ENCODE measurements around the gene CUX1.

The CUX1 gene

DNA sequence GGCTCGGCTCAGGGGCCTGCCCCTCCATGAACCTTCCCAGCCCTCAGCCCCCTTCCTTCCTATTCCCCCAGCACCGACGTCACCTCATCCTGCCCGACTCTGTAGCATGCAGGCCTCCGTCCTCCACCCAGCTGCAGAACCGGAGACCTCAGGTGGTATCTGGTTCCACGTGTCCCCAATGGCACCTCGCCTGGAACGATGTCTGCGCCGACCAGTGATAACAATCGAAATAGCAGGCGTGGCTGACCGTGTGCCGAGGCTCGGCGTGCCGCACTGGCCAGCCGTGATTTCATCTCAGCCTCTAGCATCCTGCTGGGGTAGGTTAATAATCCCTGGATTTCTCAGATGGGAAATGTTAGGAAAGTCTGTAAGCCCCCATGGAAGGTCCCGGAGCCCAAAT is 171.7 kb downstream of the CUX1 start:
- Mint-ChIP-seq H3K27me3 (no peaks in the 10 kb centered on the region), H3K9me3 (no peaks in the 10 kb centered on the region), H3K4me3 (no peak overlapping the region), H3K4me1 (ENCODE audit: low read depth) (peaks cover 41% of the 10 kb centered on the region), H3K36me3 (ENCODE audit: low read depth) (peaks cover 27% of the 10 kb centered on the region), H3K27ac (no peak overlapping the region)
- intact Hi-C loops (cut with micrococcal nuclease), result no loop called here

DNA sequence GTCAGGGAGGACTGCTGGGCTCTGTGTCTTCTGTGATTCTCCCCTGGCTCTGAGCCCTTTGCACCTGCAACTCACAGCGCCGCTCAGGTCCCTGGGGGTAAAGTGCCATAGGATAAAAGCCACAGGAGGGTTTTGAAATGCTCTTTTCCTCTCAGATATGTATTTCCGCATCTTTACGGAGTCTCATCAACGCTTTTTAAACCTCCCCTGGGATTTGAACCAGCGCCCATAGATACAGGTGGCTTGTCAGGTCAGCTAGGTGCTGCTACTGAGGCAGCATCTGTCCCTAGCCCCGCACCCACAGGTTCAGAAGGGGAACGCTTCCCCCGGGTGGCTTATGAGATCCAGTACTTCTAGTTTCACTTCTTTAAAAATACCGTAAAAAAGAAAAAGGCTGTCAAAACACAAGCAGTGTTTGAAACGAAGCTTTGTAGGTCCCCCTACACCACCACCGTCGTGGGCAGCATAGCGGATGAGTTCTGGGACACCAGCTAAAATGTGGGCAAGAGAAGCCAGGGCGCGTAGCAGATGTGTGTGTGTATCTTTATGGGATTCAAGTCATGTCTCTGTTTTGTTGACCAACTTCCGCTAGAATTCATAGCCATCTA is 173.5 kb downstream of the CUX1 start:
- H3K36me3 Mint-ChIP-seq (ENCODE audit: low read depth), result peaks cover 27% of the 10 kb centered on the region
- no peaks in the 10 kb centered on the region for H3K27me3 Mint-ChIP-seq
- intact Hi-C loops (cut with micrococcal nuclease), result no loop called here
- H3K4me3 Mint-ChIP-seq, result peak overlapping the region; percentile 71
- peak overlapping the region; percentile 84 for H3K27ac Mint-ChIP-seq
- H3K9me3 Mint-ChIP-seq, result no peaks in the 10 kb centered on the region
- H3K4me1 Mint-ChIP-seq (ENCODE audit: low read depth), result peaks cover 41% of the 10 kb centered on the region

DNA sequence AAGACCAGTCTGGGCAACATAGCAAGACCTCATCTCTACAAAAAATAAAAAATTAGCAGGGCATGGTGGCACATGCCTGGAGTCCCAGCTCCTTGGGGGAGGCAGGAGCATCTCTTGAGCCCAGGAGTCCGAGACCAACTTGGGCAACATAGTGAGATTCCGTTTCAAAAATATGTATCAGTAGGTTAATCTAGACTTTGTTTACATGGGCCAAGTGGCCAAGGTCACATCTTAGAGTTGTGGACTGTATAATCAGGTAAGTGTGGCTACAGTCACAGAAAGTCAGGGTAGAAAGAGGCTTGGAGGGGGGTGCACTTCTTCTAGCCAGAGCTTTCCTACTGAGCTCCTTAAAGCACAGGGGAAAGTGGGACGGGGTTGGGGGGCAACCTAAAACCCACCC is 174.4 kb downstream of the CUX1 start:
- Mint-ChIP-seq H3K27ac (peak overlapping the region; percentile 84), H3K36me3 (ENCODE audit: low read depth) (peaks cover 28% of the 10 kb centered on the region), H3K27me3 (no peaks in the 10 kb centered on the region), H3K4me3 (no peak overlapping the region), H3K9me3 (no peaks in the 10 kb centered on the region), H3K4me1 (ENCODE audit: low read depth) (peaks cover 40% of the 10 kb centered on the region)
- intact Hi-C loops (cut with micrococcal nuclease), result no loop called here

DNA sequence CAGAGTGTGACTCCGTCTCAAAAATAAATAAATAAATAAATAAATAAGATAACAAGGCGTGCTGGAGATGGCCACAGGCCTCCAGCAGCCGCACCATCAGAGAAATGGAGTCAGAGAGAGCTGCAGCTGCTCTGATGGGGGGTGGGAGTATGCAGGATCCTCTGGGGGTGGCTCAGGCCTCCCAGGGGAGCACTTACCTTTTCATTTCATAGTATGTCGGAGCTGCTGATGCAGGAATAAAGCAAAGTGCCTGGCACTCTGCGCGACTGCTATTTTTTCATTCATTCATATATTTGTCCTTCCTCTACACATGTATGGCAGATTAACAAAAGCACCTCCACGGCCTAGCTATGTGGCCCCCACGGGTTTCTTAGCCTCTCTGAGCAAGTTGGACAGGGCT is 175.9 kb downstream of the CUX1 start:
- Mint-ChIP-seq H3K9me3 (no peaks in the 10 kb centered on the region), H3K27ac (no peak overlapping the region), H3K4me3 (no peak overlapping the region), H3K27me3 (no peaks in the 10 kb centered on the region), H3K4me1 (ENCODE audit: low read depth) (peaks cover 30% of the 10 kb centered on the region), H3K36me3 (ENCODE audit: low read depth) (peaks cover 20% of the 10 kb centered on the region)
- intact Hi-C loops (cut with micrococcal nuclease), result no loop called here

DNA sequence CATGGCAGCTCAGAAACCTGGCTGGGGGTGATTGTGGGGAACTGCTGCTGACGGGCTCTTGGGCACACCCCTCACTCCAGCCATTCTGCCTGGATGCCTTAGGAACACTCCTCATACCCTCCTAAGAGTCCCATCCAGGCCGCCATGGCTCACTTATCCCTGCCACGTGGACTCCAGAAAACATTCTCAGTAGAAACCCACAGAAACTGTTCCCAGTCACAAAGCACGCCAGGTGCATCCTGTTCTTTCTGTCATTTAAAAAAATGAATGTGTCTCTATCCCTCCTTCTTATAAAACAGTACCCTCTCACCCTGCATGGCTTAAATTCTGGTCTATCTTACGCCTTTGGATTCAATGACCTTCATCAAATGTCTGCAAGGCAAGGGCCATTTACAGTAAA is 177.7 kb downstream of the CUX1 start:
- intact Hi-C loops (cut with micrococcal nuclease), result no loop called here
- Mint-ChIP-seq H3K27ac (no peak overlapping the region), H3K4me3 (no peak overlapping the region), H3K36me3 (ENCODE audit: low read depth) (peaks cover 7% of the 10 kb centered on the region), H3K9me3 (no peaks in the 10 kb centered on the region), H3K27me3 (no peaks in the 10 kb centered on the region), H3K4me1 (ENCODE audit: low read depth) (peaks cover 35% of the 10 kb centered on the region)

DNA sequence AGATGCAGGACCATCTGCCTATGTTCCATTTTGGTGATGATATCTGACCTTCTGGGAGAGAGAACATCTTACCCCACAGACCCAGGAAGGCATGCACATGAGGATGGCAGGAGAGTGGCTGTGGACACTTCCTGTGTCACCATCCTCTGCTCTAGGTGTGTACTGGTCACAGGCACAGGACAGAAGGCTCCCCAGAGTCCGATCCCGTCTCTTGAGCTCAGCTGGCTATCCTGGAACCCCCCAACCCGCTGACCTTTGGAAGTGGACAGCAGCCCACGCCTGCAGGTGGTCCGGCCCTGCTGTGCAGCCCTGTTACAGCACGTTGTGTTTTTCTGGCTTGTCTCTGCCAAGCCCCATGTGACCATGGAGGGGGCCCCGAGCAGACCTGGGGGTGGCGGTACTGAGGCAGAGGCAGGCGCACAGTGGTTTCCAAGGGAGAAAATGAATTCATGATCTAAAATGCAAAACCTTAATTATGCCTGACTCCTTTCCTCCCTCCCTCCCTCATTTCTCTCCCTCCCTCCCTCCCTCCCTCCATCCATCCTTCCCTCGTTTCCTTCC is 178.8 kb downstream of the CUX1 start:
- intact Hi-C loops (cut with micrococcal nuclease), result no loop called here
- H3K36me3 Mint-ChIP-seq (ENCODE audit: low read depth), result peaks cover 7% of the 10 kb centered on the region
- H3K27ac Mint-ChIP-seq, result no peak overlapping the region
- H3K27me3 Mint-ChIP-seq, result no peaks in the 10 kb centered on the region
- H3K9me3 Mint-ChIP-seq, result no peaks in the 10 kb centered on the region
- H3K4me1 Mint-ChIP-seq (ENCODE audit: low read depth), result peaks cover 25% of the 10 kb centered on the region
- no peak overlapping the region for H3K4me3 Mint-ChIP-seq

DNA sequence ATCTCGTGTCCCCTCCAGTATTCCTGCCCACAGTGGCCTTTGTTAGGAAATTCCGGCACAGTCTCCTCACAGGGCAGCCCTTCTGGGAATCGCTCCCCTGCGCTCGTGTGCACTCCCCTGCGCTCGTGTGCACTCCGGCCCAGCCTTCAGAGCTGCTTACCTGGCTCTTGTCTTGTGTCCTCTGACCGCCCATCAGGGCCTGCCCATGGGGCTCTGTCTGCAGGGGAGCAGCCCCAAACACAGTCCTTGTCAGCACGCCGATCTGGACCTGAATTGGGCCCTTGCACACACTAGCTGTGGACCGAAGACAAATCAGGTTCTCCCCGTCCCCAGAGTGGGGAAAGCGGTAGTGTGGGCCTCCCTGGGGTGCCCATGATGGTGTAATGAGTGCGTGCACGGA is 179.4 kb downstream of the CUX1 start:
- Mint-ChIP-seq H3K27ac (no peak overlapping the region), H3K27me3 (no peaks in the 10 kb centered on the region), H3K4me3 (no peak overlapping the region), H3K36me3 (ENCODE audit: low read depth) (peaks cover 7% of the 10 kb centered on the region), H3K4me1 (ENCODE audit: low read depth) (peaks cover 18% of the 10 kb centered on the region), H3K9me3 (no peaks in the 10 kb centered on the region)
- intact Hi-C loops (cut with micrococcal nuclease), result no loop called here

DNA sequence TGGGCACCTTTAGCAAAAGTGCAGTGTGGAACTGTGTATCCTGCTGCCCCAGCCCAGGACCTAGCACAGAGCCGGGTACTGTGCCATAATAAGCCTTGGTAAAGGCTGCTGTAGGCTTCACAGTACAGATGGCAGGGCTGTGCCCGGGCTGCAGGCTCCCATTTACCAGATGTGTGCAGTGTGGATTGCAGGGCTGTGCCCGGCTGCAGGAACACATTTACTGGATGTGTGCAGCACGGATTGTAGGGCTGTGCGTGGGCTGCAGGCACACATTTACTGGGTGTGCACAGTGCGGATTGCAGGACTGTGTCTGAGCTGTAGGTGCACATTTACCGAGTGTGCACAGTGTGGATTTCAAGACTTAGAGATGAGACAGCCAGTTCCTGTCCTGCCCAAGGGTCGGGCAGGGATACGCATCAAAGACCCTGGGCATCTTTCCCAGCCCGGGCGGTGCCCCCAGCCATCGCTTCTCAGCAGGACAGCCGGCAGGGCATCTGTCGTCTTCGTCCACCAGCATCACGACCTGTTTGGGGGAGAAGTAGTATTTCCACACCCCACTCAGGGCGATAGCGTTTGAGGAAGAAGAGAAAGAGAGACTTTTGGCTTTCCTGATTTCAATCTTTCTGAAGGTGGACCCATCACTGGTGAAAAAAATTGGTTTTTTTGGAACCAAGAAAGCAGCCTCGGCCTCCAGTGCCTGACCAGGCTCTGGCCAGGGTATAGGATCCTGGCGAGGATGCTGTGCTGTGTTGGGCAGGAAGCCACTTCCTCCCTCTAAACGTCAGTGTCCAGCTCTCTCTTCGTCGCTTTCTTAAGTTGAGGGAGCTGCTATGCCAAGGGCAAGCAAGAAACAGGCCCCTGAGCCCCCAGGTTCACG is 180.8 kb downstream of the CUX1 start:
- intact Hi-C loops (cut with micrococcal nuclease), result no loop called here
- Mint-ChIP-seq H3K4me1 (ENCODE audit: low read depth) (peaks cover 24% of the 10 kb centered on the region), H3K27ac (no peak overlapping the region), H3K36me3 (ENCODE audit: low read depth) (peaks cover 7% of the 10 kb centered on the region), H3K9me3 (no peaks in the 10 kb centered on the region), H3K4me3 (no peak overlapping the region), H3K27me3 (no peaks in the 10 kb centered on the region)

DNA sequence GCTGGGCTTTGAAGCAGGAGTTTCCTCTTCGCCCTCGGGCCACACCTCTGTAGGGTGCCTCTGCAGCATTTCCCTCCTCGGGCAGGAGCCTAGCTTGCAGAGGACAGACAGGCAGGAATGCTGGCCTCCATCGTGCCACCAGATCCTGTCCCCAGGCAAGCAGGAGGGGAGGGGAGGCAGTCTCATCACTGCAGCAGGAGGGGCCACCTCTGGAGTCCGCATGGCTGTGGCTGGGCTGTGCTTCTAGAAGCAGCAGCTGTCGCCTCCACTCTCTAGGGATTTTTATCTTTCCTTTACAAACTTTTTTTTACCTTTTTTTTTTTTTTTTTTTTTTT is 181.4 kb downstream of the CUX1 start:
- no peak overlapping the region for H3K27ac Mint-ChIP-seq
- no peaks in the 10 kb centered on the region for H3K9me3 Mint-ChIP-seq
- no peaks in the 10 kb centered on the region for H3K27me3 Mint-ChIP-seq
- intact Hi-C loops (cut with micrococcal nuclease), result no loop called here
- peaks cover 24% of the 10 kb centered on the region for H3K4me1 Mint-ChIP-seq (ENCODE audit: low read depth)
- no peak overlapping the region for H3K4me3 Mint-ChIP-seq
- peaks cover 7% of the 10 kb centered on the region for H3K36me3 Mint-ChIP-seq (ENCODE audit: low read depth)

DNA sequence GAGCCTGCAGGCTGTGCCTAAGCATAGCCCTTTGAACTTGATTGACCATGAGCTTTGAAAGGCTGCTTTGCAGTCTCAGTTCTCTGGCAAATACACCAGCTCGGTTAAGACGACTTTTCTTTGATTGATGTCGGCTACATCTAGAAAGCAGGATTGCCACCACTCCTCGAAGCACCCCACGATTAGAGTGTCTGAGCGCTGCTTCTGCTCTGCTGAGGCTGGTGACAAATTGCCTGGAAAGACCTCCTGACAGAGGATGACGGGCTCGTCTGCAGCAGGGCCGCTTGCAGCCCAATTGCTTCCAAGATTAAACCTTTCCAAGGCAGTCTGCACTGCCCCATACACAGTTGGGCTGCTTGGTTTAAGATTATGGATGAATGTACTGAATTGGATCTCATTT is 182.0 kb downstream of the CUX1 start:
- Mint-ChIP-seq H3K9me3 (no peaks in the 10 kb centered on the region), H3K4me3 (no peak overlapping the region), H3K4me1 (ENCODE audit: low read depth) (peaks cover 24% of the 10 kb centered on the region), H3K36me3 (ENCODE audit: low read depth) (peaks cover 9% of the 10 kb centered on the region), H3K27ac (no peak overlapping the region), H3K27me3 (no peaks in the 10 kb centered on the region)
- intact Hi-C loops (cut with micrococcal nuclease), result no loop called here

DNA sequence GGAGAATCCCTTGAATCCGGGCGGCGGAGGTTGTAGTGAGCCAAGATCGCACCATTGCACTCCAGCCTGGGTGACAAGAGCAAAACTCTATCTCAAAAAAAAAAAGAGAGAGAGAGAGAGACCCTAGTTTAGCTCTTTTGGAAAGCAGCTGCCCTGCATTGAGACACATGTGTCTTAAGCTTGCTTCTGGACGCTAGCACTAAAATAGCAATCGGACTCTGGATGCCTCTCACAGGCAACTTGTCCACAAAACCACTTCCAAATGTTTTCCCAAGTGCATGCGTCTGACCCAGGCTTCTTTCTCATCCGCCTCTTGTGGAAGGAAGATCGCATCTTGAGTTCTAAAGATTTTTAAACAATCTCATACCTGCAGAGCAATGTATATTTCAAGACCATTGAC is 182.7 kb downstream of the CUX1 start:
- Mint-ChIP-seq H3K4me3 (no peak overlapping the region), H3K27ac (no peak overlapping the region)
- intact Hi-C loops (cut with micrococcal nuclease), result no loop called here

DNA sequence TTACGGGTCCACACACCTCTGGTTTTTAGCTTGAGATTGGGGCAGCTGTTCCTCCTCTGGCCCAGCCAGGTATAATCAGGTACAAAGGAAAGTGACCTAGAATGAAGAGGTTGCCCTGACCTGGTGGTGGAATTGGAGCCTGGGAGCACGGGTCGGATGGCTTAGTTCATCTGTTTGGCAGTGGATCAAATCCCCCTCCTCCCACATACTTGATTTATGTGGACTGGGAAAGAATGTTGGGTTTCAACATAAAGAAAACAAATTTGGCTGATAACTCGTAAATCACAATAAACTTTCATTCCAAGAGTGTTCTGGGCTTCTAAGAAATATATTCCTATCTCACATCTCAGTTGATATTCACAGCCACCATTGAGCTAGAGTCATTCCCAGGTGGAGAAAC is 186.8 kb downstream of the CUX1 start:
- intact Hi-C loops (cut with micrococcal nuclease), result no loop called here
- Mint-ChIP-seq H3K27me3 (no peaks in the 10 kb centered on the region), H3K4me3 (no peak overlapping the region), H3K27ac (no peak overlapping the region), H3K36me3 (ENCODE audit: low read depth) (peaks cover 34% of the 10 kb centered on the region), H3K4me1 (ENCODE audit: low read depth) (peaks cover 6% of the 10 kb centered on the region), H3K9me3 (no peaks in the 10 kb centered on the region)

More for the DNA sequence above, 182.7 kb downstream of the CUX1 start:
- Mint-ChIP-seq H3K36me3 (ENCODE audit: low read depth) (peaks cover 13% of the 10 kb centered on the region), H3K27me3 (no peaks in the 10 kb centered on the region), H3K9me3 (no peaks in the 10 kb centered on the region), H3K4me1 (ENCODE audit: low read depth) (peaks cover 24% of the 10 kb centered on the region)

DNA sequence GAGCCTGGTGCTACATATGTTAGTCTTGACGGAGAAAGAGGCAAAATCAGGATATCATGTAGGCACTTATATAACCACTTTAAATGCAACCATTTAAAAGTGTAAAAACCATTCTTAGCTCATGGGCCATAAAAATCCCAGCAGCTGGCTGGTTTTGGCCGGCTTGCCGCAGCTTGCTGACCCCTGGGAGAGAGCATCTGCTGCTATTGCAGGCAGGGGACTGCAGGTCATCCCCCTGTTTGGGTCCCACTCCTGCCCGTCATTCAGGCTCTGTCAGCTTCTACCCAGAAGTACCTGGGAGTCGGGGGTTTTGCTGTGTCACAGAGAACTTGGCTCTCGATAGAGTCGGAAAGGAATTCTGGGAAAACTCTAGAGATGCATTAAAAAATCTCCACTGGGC is 187.4 kb downstream of the CUX1 start:
- no peak overlapping the region for H3K4me3 Mint-ChIP-seq
- intact Hi-C loops (cut with micrococcal nuclease), result no loop called here
- no peak overlapping the region for H3K27ac Mint-ChIP-seq
- H3K36me3 Mint-ChIP-seq (ENCODE audit: low read depth), result peaks cover 40% of the 10 kb centered on the region
- no peaks in the 10 kb centered on the region for H3K27me3 Mint-ChIP-seq
- H3K9me3 Mint-ChIP-seq, result no peaks in the 10 kb centered on the region
- H3K4me1 Mint-ChIP-seq (ENCODE audit: low read depth), result peaks cover 6% of the 10 kb centered on the region

DNA sequence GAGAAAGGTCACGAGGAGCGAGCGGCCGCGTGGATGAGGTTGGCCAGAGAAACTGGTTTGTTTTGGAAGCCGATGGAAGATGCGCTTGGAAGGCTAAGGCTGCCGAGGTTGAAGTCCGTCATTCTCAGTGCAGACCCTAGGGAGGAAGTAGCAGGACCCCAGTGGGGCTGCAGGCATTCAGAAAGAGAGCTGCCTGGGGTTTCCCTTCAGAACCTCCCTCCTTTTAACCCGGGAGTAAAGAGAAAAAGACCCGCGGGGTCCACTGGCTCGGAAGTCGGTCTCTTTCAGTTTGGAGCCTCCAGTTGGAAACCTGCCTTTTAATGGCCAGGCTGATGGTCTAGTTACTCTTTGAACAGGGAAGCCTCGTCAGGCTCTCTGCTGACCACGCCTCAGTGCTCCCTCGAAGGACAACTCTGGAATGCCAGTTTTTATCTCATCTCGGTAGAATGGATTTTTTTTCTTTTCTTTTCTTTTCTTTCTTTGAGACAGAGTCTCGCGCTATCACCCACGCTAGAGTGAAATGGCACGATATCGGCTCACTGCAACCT is 188.6 kb downstream of the CUX1 start:
- peaks cover 6% of the 10 kb centered on the region for H3K4me1 Mint-ChIP-seq (ENCODE audit: low read depth)
- no peak overlapping the region for H3K27ac Mint-ChIP-seq
- H3K4me3 Mint-ChIP-seq, result no peak overlapping the region
- no peaks in the 10 kb centered on the region for H3K9me3 Mint-ChIP-seq
- peaks cover 40% of the 10 kb centered on the region for H3K36me3 Mint-ChIP-seq (ENCODE audit: low read depth)
- H3K27me3 Mint-ChIP-seq, result no peaks in the 10 kb centered on the region
- intact Hi-C loops (cut with micrococcal nuclease), result no loop called here
